Right ventricle myocardium superior (tissue), 1 donor: ENCODE data around the gene SH3PXD2A. TPM values are rescaled to one million over a fixed set of nuclear protein-coding genes. Genes with fewer than 3 reads are reported as not detected.

Experiments used
- ATAC-seq: fragments of 200-7000 bp; cut with Tn5 transposase; one replicate; pipeline ENCODE4 v1.9.1; 2020; ENCODE audit warnings: mild to moderate bottlenecking; ENCODE audit not compliant: poor library complexity
- DNase-seq: peaks from one replicate; pipeline ENCODE4 v3.0.0-alpha.2; 2020
- intact Hi-C: fragments of 100-400 bp; cut with DNase I; formaldehyde crosslinking; loops from one replicate; pipeline ENCODE4 v1.11.2; 2022
- long read RNA-seq: library from polyadenylated mRNA; unstranded; transcript quantifications from one replicate; pipeline ENCODE4 v2.0.0, GENCODE V29; 2021
- total RNA-seq: library from RNA; stranded (reverse); fragmentation: NEBNext Ultra II Directional; extraction: Animal tissue kit (Norgen Biotek cat#: 25700); gene quantifications from one replicate; pipeline ENCODE4 v1.2.1, GENCODE V29; 2021
- donor health status: DM: no; HTN: yes; CAD: no; lungs with severe emphysema.

The SH3PXD2A gene
- 27.0 TPM for total RNA-seq
- long read RNA-seq, partial matches to known transcripts, result 3 of 38 reads
- long read RNA-seq, other reads (novel, unspliced or antisense), result 35 of 38 reads

GRCh38 chr10:103855424-103855823 lies at the start of gene SH3PXD2A:
Gene SH3PXD2A (minus strand): TSS chr10:103855576. CDS start chr10:103855266, 310 bp downstream.
- DNase-seq (peak; percentile 58), ATAC-seq (peak; percentile 24)
- intact Hi-C loops, result loop anchor here (5.0 to 10.0 kb wide), 2 partner anchors 33 to 261 kb away; no protein-coding TSS in a partner anchor

- ATAC-seq (no peak), DNase-seq (no peak)
- intact Hi-C loops, result no loop called here
Observed at GRCh38 chr10:103901299-103901698, 45.9 kb upstream of the SH3PXD2A start.

- DNase-seq (no peak), ATAC-seq (no peak)
- intact Hi-C loops, result no loop called here
Observed at GRCh38 chr10:103899312-103899711, 43.9 kb upstream of the SH3PXD2A start.

GRCh38 chr10:103897241-103897774 lies 41.9 kb upstream of the SH3PXD2A start:
- ATAC-seq (peak; percentile 19), DNase-seq (no peak)
- intact Hi-C loops, result no loop called here

GRCh38 chr10:103896225-103896624 lies 40.8 kb upstream of the SH3PXD2A start:
- DNase-seq, result no peak
- intact Hi-C loops, result no loop called here
- no peak for ATAC-seq

GRCh38 chr10:103895411-103896186 lies 40.2 kb upstream of the SH3PXD2A start:
- DNase-seq (no peak), ATAC-seq (peak; percentile 60)
- intact Hi-C loops, result no loop called here

GRCh38 chr10:103894441-103894864 lies 39.1 kb upstream of the SH3PXD2A start:
- DNase-seq (no peak), ATAC-seq (peak; percentile 71)
- intact Hi-C loops, result no loop called here

GRCh38 chr10:103893817-103894216 lies 38.4 kb upstream of the SH3PXD2A start:
- ATAC-seq, result no peak
- DNase-seq, result no peak
- intact Hi-C loops, result no loop called here

- ATAC-seq (no peak), DNase-seq (no peak)
- intact Hi-C loops, result no loop called here
Observed at GRCh38 chr10:103892181-103892580, 36.8 kb upstream of the SH3PXD2A start.

GRCh38 chr10:103890688-103891087 lies 35.3 kb upstream of the SH3PXD2A start:
- ATAC-seq, result no peak
- no peak for DNase-seq
- intact Hi-C loops, result no loop called here

- ATAC-seq, result no peak
Observed at GRCh38 chr10:103890194-103890658, 34.9 kb upstream of the SH3PXD2A start.

GRCh38 chr10:103889121-103889720 lies 33.8 kb upstream of the SH3PXD2A start:
- no peak for DNase-seq
- intact Hi-C loops, result loop anchor here (5.0 to 10.0 kb wide), 2 partner anchors 236 to 318 kb away; partner anchors contain the start of gene SFR1
- no peak for ATAC-seq

More at GRCh38 chr10:103890194-103890658, 34.9 kb upstream of the SH3PXD2A start:
- no peak for DNase-seq
- intact Hi-C loops, result no loop called here

- intact Hi-C loops, result loop anchor here (5.0 to 10.0 kb wide), 2 partner anchors 237 to 319 kb away; partner anchors contain the start of gene SFR1
- peak; percentile 64 for ATAC-seq
- DNase-seq, result peak; percentile 69
Observed at GRCh38 chr10:103888113-103888841, 32.9 kb upstream of the SH3PXD2A start.

- intact Hi-C loops, result loop anchor here (5.0 to 10.0 kb wide), 2 partner anchors 239 to 322 kb away; partner anchors contain the start of gene SFR1
- DNase-seq, result no peak
- peak; percentile 1 for ATAC-seq
Observed at GRCh38 chr10:103885617-103886016, 30.2 kb upstream of the SH3PXD2A start.

GRCh38 chr10:103884681-103885139 lies 29.3 kb upstream of the SH3PXD2A start:
- no peak for DNase-seq
- intact Hi-C loops, result loop anchor here (5.0 to 10.0 kb wide), 2 partner anchors 240 to 323 kb away; partner anchors contain the start of gene SFR1
- ATAC-seq, result peak; percentile 50

- intact Hi-C loops, result loop anchor here (10.0 kb wide), 1 partner anchor 242 kb away; the partner anchor contains the start of gene SFR1
Observed at GRCh38 chr10:103882285-103883007, 27.1 kb upstream of the SH3PXD2A start.

GRCh38 chr10:103881416-103882284 lies 26.3 kb upstream of the SH3PXD2A start:
- DNase-seq (peak; percentile 60), ATAC-seq (peak; percentile 77)
- intact Hi-C loops, result loop anchor here (10.0 kb wide), 1 partner anchor 243 kb away; the partner anchor contains the start of gene SFR1

More at GRCh38 chr10:103882285-103883007, 27.1 kb upstream of the SH3PXD2A start:
- DNase-seq (no peak), ATAC-seq (peak; percentile 26)
